ENCODE measurements around the gene TMEM95.

- TF ChIP-seq POLR2A (IDR thresholded peaks at IDR 0.05; ENCODE audit: low read depth, low read length) (no peak), POLR2AphosphoS5 (IDR thresholded peaks at IDR 0.05; ENCODE audit: low read depth, low read length) (no peak), TAF1 (IDR thresholded peaks at IDR 0.05; ENCODE audit: borderline replicate concordance, low read depth, low read length) (no peak)
Observed at GRCh38 chr17:7328840-7329373, 26.0 kb upstream of the TMEM95 start, which contains the start of gene NEURL4.

Data from GM12892 (cell line).